ENCODE measurements around the gene PIMREG.

PIMREG gene

GRCh38 chr17:6426356-6427101 is 17.7 kb upstream of the PIMREG start:
- Histone ChIP-seq H3K27me3 (ENCODE audit: insufficient read depth, low read length) (0 out of 2 replicates have a peak, but pooled peaks cover 5% of the 10 kb centered on the region), H3K27ac (ENCODE audit: low read depth, low read length, poor library complexity, severe bottlenecking) (no peak overlapping the region), H2AFZ (ENCODE audit: low read length) (no peak overlapping the region), H3K36me3 (ENCODE audit: insufficient read depth, low read length) (no peaks in the 10 kb centered on the region), H3K9me3 (ENCODE audit: low read length) (no peaks in the 10 kb centered on the region), H3K4me2 (ENCODE audit: low read length) (no peak overlapping the region), H4K20me1 (ENCODE audit: insufficient read depth, low read length) (no peaks in the 10 kb centered on the region), H3K9ac (ENCODE audit: low read length) (no peak overlapping the region), H3K9me2 (ENCODE audit: low read depth, low read length) (no peaks in the 10 kb centered on the region), H3K4me1 (ENCODE audit: insufficient read depth, low read length, severe bottlenecking) (no peaks in the 10 kb centered on the region), H3F3A (ENCODE audit: insufficient read depth, low read length) (no peaks in the 10 kb centered on the region), H3K79me2 (ENCODE audit: insufficient read depth, low read length) (no peaks in the 10 kb centered on the region), H3K4me3 (ENCODE audit: low read depth, low read length, poor library complexity, severe bottlenecking) (no peak overlapping the region)
- TF ChIP-seq EZH2 (IDR thresholded peaks at IDR 0.05; ENCODE audit: borderline replicate concordance, low read length) (no peak), CTCF (IDR thresholded peaks at IDR 0.05; ENCODE audit: low read length) (no peak)

- Histone ChIP-seq H3K9ac (ENCODE audit: low read length) (no peak overlapping the region), H3K27me3 (ENCODE audit: insufficient read depth, low read length) (0 out of 2 replicates have a peak, but pooled peaks cover 5% of the 10 kb centered on the region), H3K27ac (ENCODE audit: low read depth, low read length, poor library complexity, severe bottlenecking) (no peak overlapping the region), H3K79me2 (ENCODE audit: insufficient read depth, low read length) (no peaks in the 10 kb centered on the region), H3K9me2 (ENCODE audit: low read depth, low read length) (no peaks in the 10 kb centered on the region), H3F3A (ENCODE audit: insufficient read depth, low read length) (no peaks in the 10 kb centered on the region), H3K4me1 (ENCODE audit: insufficient read depth, low read length, severe bottlenecking) (no peaks in the 10 kb centered on the region), H4K20me1 (ENCODE audit: insufficient read depth, low read length) (no peaks in the 10 kb centered on the region), H3K4me2 (ENCODE audit: low read length) (no peak overlapping the region), H3K9me3 (ENCODE audit: low read length) (no peaks in the 10 kb centered on the region), H2AFZ (ENCODE audit: low read length) (no peak overlapping the region), H3K36me3 (ENCODE audit: insufficient read depth, low read length) (no peaks in the 10 kb centered on the region), H3K4me3 (ENCODE audit: low read depth, low read length, poor library complexity, severe bottlenecking) (no peak overlapping the region)
- no peak for TF ChIP-seq EZH2 (IDR thresholded peaks at IDR 0.05; ENCODE audit: borderline replicate concordance, low read length)
- TF ChIP-seq CTCF (IDR thresholded peaks at IDR 0.05; ENCODE audit: low read length) = no peak; the same call in 1 of the 2 replicates
Measured at GRCh38 chr17:6427279-6427781, 16.9 kb upstream of the PIMREG start.

GRCh38 chr17:6428207-6428965 is 15.9 kb upstream of the PIMREG start:
- no peaks in the 10 kb centered on the region for H3F3A ChIP-seq (ENCODE audit: insufficient read depth, low read length)
- no peaks in the 10 kb centered on the region for H3K9me2 ChIP-seq (ENCODE audit: low read depth, low read length)
- no peaks in the 10 kb centered on the region for H3K36me3 ChIP-seq (ENCODE audit: insufficient read depth, low read length)
- no peak overlapping the region for H2AFZ ChIP-seq (ENCODE audit: low read length)
- no peak overlapping the region for H3K9ac ChIP-seq (ENCODE audit: low read length)
- H3K4me1 ChIP-seq (ENCODE audit: insufficient read depth, low read length, severe bottlenecking) = no peaks in the 10 kb centered on the region
- no peaks in the 10 kb centered on the region for H3K9me3 ChIP-seq (ENCODE audit: low read length)
- no peak overlapping the region for H3K27ac ChIP-seq (ENCODE audit: low read depth, low read length, poor library complexity, severe bottlenecking)
- 0 out of 2 replicates have a peak, but pooled peaks cover 5% of the 10 kb centered on the region for H3K27me3 ChIP-seq (ENCODE audit: insufficient read depth, low read length)
- no peak overlapping the region for H3K4me3 ChIP-seq (ENCODE audit: low read depth, low read length, poor library complexity, severe bottlenecking)
- no peaks in the 10 kb centered on the region for H4K20me1 ChIP-seq (ENCODE audit: insufficient read depth, low read length)
- H3K79me2 ChIP-seq (ENCODE audit: insufficient read depth, low read length) = no peaks in the 10 kb centered on the region
- TF ChIP-seq EZH2 (IDR thresholded peaks at IDR 0.05; ENCODE audit: borderline replicate concordance, low read length) = no peak
- TF ChIP-seq CTCF (IDR thresholded peaks at IDR 0.05; ENCODE audit: low read length) = no peak
- no peak overlapping the region for H3K4me2 ChIP-seq (ENCODE audit: low read length)

Measured in OCI-LY1 (cell line).